SH-SY5Y (cell line): ENCODE measurements around the gene TOMT.

Experiments used
- GATA2 ChIP-seq: IDR thresholded peaks from 2 replicates; pipeline ENCODE4 v1.6.1; 2011; ENCODE audit warnings: mild to moderate bottlenecking, low read depth, low read length
- GATA3 ChIP-seq: IDR thresholded peaks from 2 replicates; pipeline ENCODE4 v1.6.1; 2011; ENCODE audit warnings: low read depth, mild to moderate bottlenecking, low read length, moderate library complexity

- TF ChIP-seq GATA2 (no peak), GATA3 (no peak)
These were observed 17.5 kb upstream of the TOMT start for GRCh38 chr11:72088076-72088808.
